ENCODE results near the gene ARHGAP40. TPM values are rescaled to one million over a fixed set of nuclear protein-coding genes. Genes with fewer than 3 reads are reported as not detected.

The ARHGAP40 gene
- total and polyA plus RNA-seq, 10 donors, result 0.03 TPM; not detected in 9

GRCh38 chr20:38558596-38559360 lies 42.8 kb upstream of the ARHGAP40 start:
- intact Hi-C loops (cut with DNase I; ENCODE audit: low total_unique reads), result no loop called here
- TF ChIP-seq POLR2A (IDR thresholded peaks at IDR 0.05), result no peak
- no peak for TF ChIP-seq POLR2AphosphoS5 (IDR thresholded peaks at IDR 0.05)
- TF ChIP-seq CTCF (IDR thresholded peaks at IDR 0.05 in 8 of 11, conservative IDR thresholded peaks at IDR 0.05 in 3 of 11), result no peak
- no peak for DNase-seq
- H3K27ac ChIP-seq, result no peak overlapping the region
- no peaks in the 10 kb centered on the region for H3K4me1 ChIP-seq
- no peaks in the 10 kb centered on the region for H3K9me3 ChIP-seq
- no peaks in the 10 kb centered on the region for H3K27me3 ChIP-seq (replicated peaks in 1 of 7)
- WGBS, 5 donors, result 93 to 99% (median 95%) methylated on average over 3 of the region's 3 CpGs
- no peak overlapping the region for H3K4me3 ChIP-seq
- peaks cover 0 to 100% (median 82%) of the 10 kb centered on the region in 6 donors for H3K36me3 ChIP-seq

GRCh38 chr20:38559764-38560163 lies 41.8 kb upstream of the ARHGAP40 start:
- TF ChIP-seq POLR2AphosphoS5 (IDR thresholded peaks at IDR 0.05), result no peak
- no peak for TF ChIP-seq CTCF (IDR thresholded peaks at IDR 0.05 in 8 of 11, conservative IDR thresholded peaks at IDR 0.05 in 3 of 11)
- no peak for TF ChIP-seq POLR2A (IDR thresholded peaks at IDR 0.05)
- no peaks in the 10 kb centered on the region for H3K4me1 ChIP-seq
- H3K9me3 ChIP-seq, result no peaks in the 10 kb centered on the region
- H3K36me3 ChIP-seq, result peaks cover 0 to 100% (median 74%) of the 10 kb centered on the region in 6 donors
- WGBS, 5 donors, result 93 to 99% (median 95%) methylated on average over 3 of the region's 3 CpGs
- intact Hi-C loops (cut with DNase I; ENCODE audit: low total_unique reads), result no loop called here
- H3K4me3 ChIP-seq, result no peak overlapping the region
- H3K27ac ChIP-seq, result no peak overlapping the region
- no peak for DNase-seq
- no peaks in the 10 kb centered on the region for H3K27me3 ChIP-seq (replicated peaks in 1 of 7)

- DNase-seq, result no peak
- TF ChIP-seq POLR2AphosphoS5 (IDR thresholded peaks at IDR 0.05), result no peak
- no peak for TF ChIP-seq POLR2A (IDR thresholded peaks at IDR 0.05)
- no peak for TF ChIP-seq CTCF (IDR thresholded peaks at IDR 0.05 in 8 of 11, conservative IDR thresholded peaks at IDR 0.05 in 3 of 11)
- Histone ChIP-seq H3K4me3 (no peak overlapping the region), H3K27me3 (replicated peaks in 1 of 7) (no peaks in the 10 kb centered on the region), H3K9me3 (no peaks in the 10 kb centered on the region), H3K4me1 (no peaks in the 10 kb centered on the region), H3K36me3 (peaks cover 0 to 100% (median 70%) of the 10 kb centered on the region in 6 donors), H3K27ac (no peak overlapping the region)
- intact Hi-C loops (cut with DNase I; ENCODE audit: low total_unique reads), result no loop called here
- WGBS, 5 donors, result 94 to 98% (median 97%) methylated on average over 6 of the region's 6 CpGs
Measured at GRCh38 chr20:38563802-38564431, 37.7 kb upstream of the ARHGAP40 start.

GRCh38 chr20:38564680-38565079 lies 36.9 kb upstream of the ARHGAP40 start:
- intact Hi-C loops (cut with DNase I; ENCODE audit: low total_unique reads), result no loop called here
- no peak for DNase-seq
- Histone ChIP-seq H3K27ac (no peak overlapping the region), H3K4me3 (no peak overlapping the region), H3K9me3 (no peaks in the 10 kb centered on the region), H3K27me3 (replicated peaks in 1 of 7) (no peaks in the 10 kb centered on the region), H3K36me3 (peaks cover 0 to 100% (median 69%) of the 10 kb centered on the region in 6 donors), H3K4me1 (no peaks in the 10 kb centered on the region)
- TF ChIP-seq POLR2AphosphoS5 (IDR thresholded peaks at IDR 0.05) (no peak), POLR2A (IDR thresholded peaks at IDR 0.05) (no peak), CTCF (IDR thresholded peaks at IDR 0.05 in 8 of 11, conservative IDR thresholded peaks at IDR 0.05 in 3 of 11) (no peak)
- 90 to 100% (median 96%) methylated on average over 1 of the region's 1 CpG for WGBS, 5 donors

Data from spleen (tissue), 11 donors.